ENCODE results near the gene CPSF4.
A peak's percentile ranks its signal among the peaks of the same experiment; 100 is the strongest.

The CPSF4 gene

DNA sequence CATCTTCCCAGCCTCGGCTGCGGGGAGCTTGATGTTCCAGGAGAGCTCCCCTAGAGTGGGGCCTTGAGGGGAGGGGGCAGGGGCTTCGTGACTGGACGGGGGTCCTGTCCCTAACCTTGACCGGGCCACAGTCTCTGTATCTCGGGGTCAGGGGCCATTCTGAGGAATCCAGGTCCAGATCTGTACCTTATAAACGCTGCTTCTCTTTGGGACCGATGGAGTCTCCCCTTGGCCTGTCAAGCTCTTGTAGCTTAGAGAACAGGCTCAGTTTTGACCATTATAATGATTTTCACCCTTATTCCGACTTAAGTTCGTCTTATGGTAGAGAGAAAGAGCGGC, 66.5 kb downstream of the CPSF4 start:
- H3K27ac Mint-ChIP-seq: peak overlapping the region; percentile 98
- H3K4me3 Mint-ChIP-seq: peak overlapping the region; percentile 98
- no peaks in the 10 kb centered on the region for H3K27me3 Mint-ChIP-seq
- peaks cover 34% of the 10 kb centered on the region for H3K4me1 Mint-ChIP-seq (ENCODE audit: low read depth)
- peaks cover 10% of the 10 kb centered on the region for H3K36me3 Mint-ChIP-seq (ENCODE audit: low read depth)
- H3K9me3 Mint-ChIP-seq: peaks cover 5% of the 10 kb centered on the region

All from stimulated activated naive CD8-positive, alpha-beta T cell treated with anti-CD3 and anti-CD28 coated beads, Interleukin-15, Interleukin-2, amounts not matched to agents 100 ng/mL and 50 ng/mL, for 24 hours (primary cell).